GM12878 (cell line): ENCODE measurements around the gene SCMH1. TPM values are rescaled to one million over a fixed set of nuclear protein-coding genes. Genes with fewer than 3 reads are reported as not detected.

Experiments used
- ATAC-seq: fragments of 200-7000 bp; cut with Tn5 transposase; 3 replicates; pipeline ENCODE4 v1.9.1; 2020; ENCODE audit warnings: mild to moderate bottlenecking, moderate library complexity
- BruUV-seq: library from RNA; stranded (reverse); fragments of 400-500 nt; replicated peaks from 2 replicates; lab custom pipeline; 2021; lab: Mats Ljungman, UMichigan
- CTCF ChIA-PET: fragments of 300-600 bp; sonication (Branson Sonifier 250); formaldehyde crosslinking; extraction: SDS; loops from one replicate; lab custom pipeline; 2021; ENCODE audit warnings: inconsistent platforms; lab: Yijun Ruan, JAX
- POLR2A ChIA-PET: fragments of 350-600 bp; formaldehyde crosslinking; extraction: SDS; loops from one replicate; lab custom pipeline; 2021; ENCODE audit warnings: inconsistent platforms; lab: Charles Lee
- RAD21 ChIA-PET: fragments of 300-600 bp; sonication (Branson Sonifier 250); formaldehyde crosslinking; loops from one replicate; lab custom pipeline; 2023; ENCODE audit warnings: antibody characterized with exemption; ENCODE audit not compliant: unreplicated experiment; lab: Charles Lee
- SMC1A ChIA-PET: fragments of 300-600 bp; sonication (Branson Sonifier 250); formaldehyde crosslinking; loops from one replicate; lab custom pipeline; 2023; ENCODE audit not compliant: unreplicated experiment, uncharacterized antibody; lab: Charles Lee
- DNase-seq: peaks from one replicate; pipeline ENCODE4 v3.0.0-alpha.2; 2011; ENCODE audit warnings: low read depth, low spot score
- FAIRE-seq: peaks from 3 replicates; lab custom pipeline; 2011; peaks lifted over from hg19 to GRCh38; lab: Jason Lieb, UNC
- H2AFZ ChIP-seq: 2 replicates; pipeline ENCODE4 v1.6.0; 2011; ENCODE audit warnings: low read depth, low read length, control low read depth; ENCODE audit not compliant: control insufficient read depth
- H3K27ac ChIP-seq: 2 replicates; pipeline ENCODE4 v1.5.1; 2011; ENCODE audit warnings: control low read depth; ENCODE audit not compliant: control insufficient read depth, insufficient read depth
- H3K27me3 ChIP-seq, 2 experiments: replicated peaks in 1 of 2; 2 replicates each; pipeline versions ENCODE4 v1.6.0 to v1.6.1; 2011; ENCODE audit warnings: low read length in 1 of 2; ENCODE audit not compliant: control insufficient read depth in 2 of 2, insufficient read depth in 2 of 2
- H3K36me3 ChIP-seq, 2 experiments: 2 replicates each; pipeline ENCODE4 v1.5.1; 2011; ENCODE audit warnings: low read length in 1 of 2; ENCODE audit not compliant: control insufficient read depth in 2 of 2, insufficient read depth in 2 of 2
- H3K4me1 ChIP-seq: 2 replicates; pipeline ENCODE4 v1.6.1; 2011; ENCODE audit warnings: mild to moderate bottlenecking, low read length, moderate library complexity, mixed read lengths; ENCODE audit not compliant: control insufficient read depth, insufficient read depth
- H3K4me2 ChIP-seq: 2 replicates; pipeline ENCODE4 v1.6.0; 2011; ENCODE audit warnings: control low read depth; ENCODE audit not compliant: control insufficient read depth, insufficient read depth
- H3K4me3 ChIP-seq: fragments of 200-600 bp; sonication (generic); 2 replicates; pipeline ENCODE4 v1.5.1; 2016
- H3K79me2 ChIP-seq: 2 replicates; pipeline ENCODE4 v1.6.0; 2011; ENCODE audit warnings: low read length; ENCODE audit not compliant: control insufficient read depth, insufficient read depth
- H3K9ac ChIP-seq: 2 replicates; pipeline ENCODE4 v1.8.0; 2011; ENCODE audit warnings: low read length, control low read depth, mixed read lengths; ENCODE audit not compliant: control insufficient read depth, insufficient read depth
- H3K9me3 ChIP-seq: replicated peaks from 3 replicates; pipeline ENCODE4 v1.5.1; 2011; ENCODE audit warnings: mild to moderate bottlenecking, low read length; ENCODE audit not compliant: control insufficient read depth, insufficient read depth
- H4K20me1 ChIP-seq: 2 replicates; pipeline ENCODE4 v1.6.0; 2011; ENCODE audit not compliant: control insufficient read depth, insufficient read depth
- DPF2 ChIP-seq: fragments of 450-650 bp; IDR thresholded peaks from 2 replicates; pipeline ENCODE4 v1.6.1; 2017; ENCODE audit warnings: mild to moderate bottlenecking
- NFYB ChIP-seq: IDR thresholded peaks from 2 replicates; pipeline ENCODE4 v1.6.1; 2011; ENCODE audit warnings: low read depth, mild to moderate bottlenecking, low read length, improper control_type of control experiment, moderate library complexity; ENCODE audit not compliant: insufficient read depth
- NRF1 ChIP-seq: conservative IDR thresholded peaks from 2 replicates; pipeline ENCODE4 v1.6.1; 2011; ENCODE audit warnings: mild to moderate bottlenecking, low read depth, low read length, improper control_type of control experiment
- RB1 ChIP-seq: fragments of 450-650 bp; formaldehyde crosslinking; IDR thresholded peaks from 2 replicates; pipeline ENCODE4 v1.6.1; 2017; ENCODE audit warnings: mild to moderate bottlenecking, borderline replicate concordance
- RCOR1 ChIP-seq: conservative IDR thresholded peaks from 2 replicates; pipeline ENCODE4 v1.6.1; 2012; ENCODE audit warnings: low read depth, low read length, improper control_type of control experiment
- SIN3A ChIP-seq: IDR thresholded peaks from 2 replicates; pipeline ENCODE4 v1.6.1; 2012; ENCODE audit warnings: low read depth, low read length, improper control_type of control experiment
- SMAD1 ChIP-seq: fragments of 450-650 bp; IDR thresholded peaks from 2 replicates; pipeline ENCODE4 v1.6.1; 2018; ENCODE audit warnings: mild to moderate bottlenecking, low read depth; ENCODE audit not compliant: partially characterized antibody
- SMARCA5 ChIP-seq: fragments of 450-650 bp; IDR thresholded peaks from 2 replicates; pipeline ENCODE4 v1.6.1; 2017; ENCODE audit warnings: mild to moderate bottlenecking
- SMC3 ChIP-seq: IDR thresholded peaks from 2 replicates; pipeline ENCODE4 v1.6.1; 2011; ENCODE audit warnings: low read length, improper control_type of control experiment, borderline replicate concordance
- SRF ChIP-seq, 2 experiments: IDR thresholded peaks; 2 replicates each; pipeline ENCODE4 v1.6.1; 2011; ENCODE audit warnings: low read depth in 2 of 2, low read length in 2 of 2, mild to moderate bottlenecking in 1 of 2, moderate library complexity in 1 of 2
- YBX1 ChIP-seq: fragments of 450-650 bp; IDR thresholded peaks from 2 replicates; pipeline ENCODE4 v1.6.1; 2016; ENCODE audit warnings: antibody characterized with exemption
- YY1 ChIP-seq: IDR thresholded peaks from 2 replicates; pipeline ENCODE4 v1.6.1; 2011; ENCODE audit warnings: low read depth, mild to moderate bottlenecking, low read length
- whole genome bisulfite sequencing: methylation state at CpG from one replicate; pipeline ENCODE4 v1.1.6; 2016; ENCODE audit warnings: low lambda C conversion rate; ENCODE audit not compliant: insufficient replicate concordance, insufficient coverage; ENCODE audit errors: missing lambda C conversion rate; 5-methylcytosine and 5-hydroxymethylcytosine counted together
- in situ Hi-C: fragments of 300-500 bp; cut with MboI; formaldehyde crosslinking; loops from 9 replicates; pipeline ENCODE4 v1.14.3; 2018; ENCODE audit warnings: mixed read lengths
- intact Hi-C: fragments of 100-400 bp; cut with micrococcal nuclease; formaldehyde crosslinking; loops from one replicate; pipeline ENCODE4 v1.14.2; 2022; ENCODE audit not compliant: unreplicated experiment
- polyA plus RNA-seq, 11 experiments: library from polyadenylated mRNA; depleted of rRNA in 4 of 11; unstranded in 6 of 11; stranded (reverse) in 5 of 11; fragments of >200 nt; fragmentation: Nextera tagmentation in 4 of 11; fragmentation: Illumina TruSeq in 1 of 11; extraction: Ambion mirVana in 4 of 11; extraction: Trizol in 1 of 11; gene quantifications; 1 replicate in 1 of 11; 2 replicates in 10 of 11; pipeline versions ENCODE4 v1.2.1 to v1.2.3, GENCODE V29; 2011 to 2016; ENCODE audit warnings: inconsistent platforms in 2 of 11, missing spikeins in 2 of 11, low read depth in 1 of 11
- total RNA-seq, 4 experiments: library from RNA; depleted of rRNA in 3 of 4; stranded (reverse); fragments of >200 nt in 3 of 4; fragmentation: Illumina TruSeq in 1 of 4; extraction: Trizol in 1 of 4; gene quantifications; 2 replicates each; pipeline versions ENCODE4 v1.2.1 to v1.2.3, GENCODE V29; 2013 to 2021
- TF ChIP-seq, protein P1 (sequence below): fragments of 450-650 bp; IDR thresholded peaks from 2 replicates; pipeline ENCODE4 v1.6.1; 2014; ENCODE audit warnings: mild to moderate bottlenecking
- TF ChIP-seq, protein P2 (sequence below): IDR thresholded peaks from 2 replicates; pipeline ENCODE4 v1.6.1; 2012; ENCODE audit warnings: low read depth, low read length, improper control_type of control experiment

The SCMH1 gene
- total and polyA plus RNA-seq, 10 of the 15 experiments (the other 5 are each of a cell fraction or from before 2014, with no cell fraction given) = 7.5 to 44.1 (median 27.8) TPM

DNA sequence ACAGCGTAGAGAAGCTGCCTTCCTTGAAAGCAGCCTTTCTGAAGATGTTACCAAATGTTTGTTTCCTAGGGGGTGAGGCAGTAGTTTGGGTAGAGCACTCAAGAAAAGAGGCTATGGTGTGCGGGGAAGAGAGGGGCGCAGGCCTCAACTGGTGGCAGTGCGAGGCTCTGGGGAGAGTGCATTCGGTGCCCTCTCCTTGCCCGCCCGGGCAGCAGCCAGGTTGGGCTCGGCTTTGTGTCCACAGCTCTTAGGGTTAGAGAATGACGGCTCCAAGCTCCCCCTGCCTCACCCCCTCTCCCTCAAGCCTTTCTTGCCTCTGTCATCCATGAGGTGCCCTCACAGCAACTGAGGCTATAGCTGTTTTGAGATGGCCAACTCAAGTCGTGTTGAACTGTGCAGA is 219.7 kb downstream of the SCMH1 start:
- no peak overlapping the region for H3K4me2 ChIP-seq
- H3K36me3 ChIP-seq = peaks cover 0 to 8% of the 10 kb centered on the region in 2 experiments; a peak in 2 of 4 replicates
- no TSS peak for BruUV-seq
- in situ Hi-C loops = no loop called here
- intact Hi-C loops = no loop called here
- WGBS = 95% methylated on average over 10 of the region's 10 CpGs
- H3K9ac ChIP-seq = no peak overlapping the region
- ChIA-PET SMC1A (interaction anchor here (0.6 kb wide), 1 partner anchor 30 kb away, joined by 3 read pairs; no protein-coding TSS in a partner anchor), POLR2A (no interaction called here), CTCF (interaction anchor here (0.6 to 1.2 kb wide), 2 partner anchors 70 to 92 kb away, joined by 3 to 4 read pairs; no protein-coding TSS in a partner anchor), RAD21 (no interaction called here)
- H2AFZ ChIP-seq = no peak overlapping the region
- H4K20me1 ChIP-seq = no peaks in the 10 kb centered on the region
- no peak for DNase-seq
- ATAC-seq = no peak
- no peaks in the 10 kb centered on the region for H3K79me2 ChIP-seq
- H3K9me3 ChIP-seq = no peaks in the 10 kb centered on the region
- no peaks in the 10 kb centered on the region for H3K4me1 ChIP-seq
- FAIRE-seq = no peak
- no peak overlapping the region for H3K27ac ChIP-seq
- no peak overlapping the region for H3K4me3 ChIP-seq
- no peak for TF ChIP-seq SMARCA5
- no peak for TF ChIP-seq SMC3
- no peak for TF ChIP-seq NFYB
- TF ChIP-seq SMAD1 = no peak
- TF ChIP-seq, protein P1, sequence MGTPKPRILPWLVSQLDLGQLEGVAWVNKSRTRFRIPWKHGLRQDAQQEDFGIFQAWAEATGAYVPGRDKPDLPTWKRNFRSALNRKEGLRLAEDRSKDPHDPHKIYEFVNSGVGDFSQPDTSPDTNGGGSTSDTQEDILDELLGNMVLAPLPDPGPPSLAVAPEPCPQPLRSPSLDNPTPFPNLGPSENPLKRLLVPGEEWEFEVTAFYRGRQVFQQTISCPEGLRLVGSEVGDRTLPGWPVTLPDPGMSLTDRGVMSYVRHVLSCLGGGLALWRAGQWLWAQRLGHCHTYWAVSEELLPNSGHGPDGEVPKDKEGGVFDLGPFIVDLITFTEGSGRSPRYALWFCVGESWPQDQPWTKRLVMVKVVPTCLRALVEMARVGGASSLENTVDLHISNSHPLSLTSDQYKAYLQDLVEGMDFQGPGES = no peak
- no peak for TF ChIP-seq RB1
- TF ChIP-seq SRF (IDR thresholded peaks at IDR 0.05; ENCODE audit: low read depth in 2 of 2, low read length in 2 of 2) = no peak
- no peak for TF ChIP-seq SIN3A
- no peak for TF ChIP-seq DPF2
- TF ChIP-seq YBX1 = no peak
- no peak for TF ChIP-seq RCOR1
- TF ChIP-seq, protein P2, sequence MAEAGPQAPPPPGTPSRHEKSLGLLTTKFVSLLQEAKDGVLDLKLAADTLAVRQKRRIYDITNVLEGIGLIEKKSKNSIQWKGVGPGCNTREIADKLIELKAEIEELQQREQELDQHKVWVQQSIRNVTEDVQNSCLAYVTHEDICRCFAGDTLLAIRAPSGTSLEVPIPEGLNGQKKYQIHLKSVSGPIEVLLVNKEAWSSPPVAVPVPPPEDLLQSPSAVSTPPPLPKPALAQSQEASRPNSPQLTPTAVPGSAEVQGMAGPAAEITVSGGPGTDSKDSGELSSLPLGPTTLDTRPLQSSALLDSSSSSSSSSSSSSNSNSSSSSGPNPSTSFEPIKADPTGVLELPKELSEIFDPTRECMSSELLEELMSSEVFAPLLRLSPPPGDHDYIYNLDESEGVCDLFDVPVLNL = no peak
- no peak for TF ChIP-seq YY1
- TF ChIP-seq NRF1 = no peak
- H3K27me3 ChIP-seq = no peaks in the 10 kb centered on the region
